BJ (cell line): ENCODE measurements around the gene PFKL. TPM values are rescaled to one million over a fixed set of nuclear protein-coding genes. Genes with fewer than 3 reads are reported as not detected.

Source experiments
- CTCF ChIA-PET: fragments of 350-600 bp; formaldehyde crosslinking; extraction: SDS; loops from one replicate; lab custom pipeline; 2021; ENCODE audit warnings: antibody characterized with exemption, inconsistent platforms; lab: Yijun Ruan, JAX
- POLR2A ChIA-PET: fragments of 300-600 bp; sonication (Branson Sonifier 250); formaldehyde crosslinking; extraction: SDS; loops from one replicate; lab custom pipeline; 2021; ENCODE audit warnings: antibody characterized with exemption; lab: Charles Lee
- DNase-seq: peaks from one replicate; pipeline ENCODE4 v3.0.0-alpha.2; 2011; ENCODE audit warnings: low read depth
- H3K27me3 ChIP-seq: 2 replicates; pipeline ENCODE4 v1.6.0; 2011; ENCODE audit warnings: low read length; ENCODE audit not compliant: control insufficient read depth, insufficient read depth
- H3K36me3 ChIP-seq: 2 replicates; pipeline ENCODE4 v1.5.1; 2011; ENCODE audit warnings: low read length; ENCODE audit not compliant: control insufficient read depth, insufficient read depth
- H3K4me3 ChIP-seq: 2 replicates; pipeline ENCODE4 v1.5.1; 2011; ENCODE audit warnings: low read depth, mild to moderate bottlenecking, control low read depth, low read length
- polyA plus RNA-seq: library from polyadenylated mRNA; depleted of rRNA; stranded (reverse); fragments of >200 nt; gene quantifications from 2 replicates; pipeline ENCODE4 v1.2.3, GENCODE V29; 2011
- TF ChIP-seq, protein P1 (sequence below): IDR thresholded peaks from 2 replicates; pipeline ENCODE4 v1.5.1; 2011; ENCODE audit warnings: low read depth, mild to moderate bottlenecking, control low read depth, inconsistent platforms, low read length, moderate library complexity; ENCODE audit not compliant: insufficient read depth

PFKL gene
- polyA plus RNA-seq, 1 experiment: 152 TPM

DNA sequence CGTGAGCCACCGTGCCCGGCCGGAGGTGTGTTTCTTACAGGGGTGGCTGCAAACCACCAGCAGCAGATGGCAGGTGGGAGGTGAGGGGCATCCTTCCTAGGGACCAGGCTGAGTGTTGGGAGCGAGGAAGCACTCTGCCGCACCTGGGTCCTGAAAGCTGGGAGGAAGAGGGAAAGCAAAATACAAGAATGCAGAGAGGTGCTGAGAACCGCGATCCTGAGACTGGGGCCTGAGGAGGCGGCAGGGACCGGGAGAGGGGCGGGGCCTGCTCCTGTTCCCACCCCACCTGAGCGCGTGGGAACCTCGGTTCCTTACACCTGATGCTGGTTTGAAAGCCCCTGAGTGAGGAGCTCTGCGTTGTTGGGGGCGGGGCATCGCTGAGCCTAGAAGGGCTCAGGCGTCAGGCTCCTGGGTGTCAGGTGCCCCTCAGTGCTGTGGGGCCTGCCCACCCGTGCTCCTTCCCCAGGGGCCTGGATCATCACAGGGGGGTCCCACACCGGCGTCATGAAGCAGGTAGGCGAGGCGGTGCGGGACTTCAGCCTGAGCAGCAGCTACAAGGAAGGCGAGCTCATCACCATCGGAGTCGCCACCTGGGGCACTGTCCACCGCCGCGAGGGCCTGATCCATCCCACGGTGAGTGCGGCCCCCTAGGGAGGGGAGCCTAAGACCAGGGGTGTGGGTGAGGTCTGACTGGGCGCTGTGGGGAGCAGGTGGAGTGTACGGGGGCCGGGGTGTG, 69.0 kb downstream of the PFKL start:
- CTCF ChIA-PET: no interaction called here
- POLR2A ChIA-PET: no interaction called here
- TF ChIP-seq, protein P1, sequence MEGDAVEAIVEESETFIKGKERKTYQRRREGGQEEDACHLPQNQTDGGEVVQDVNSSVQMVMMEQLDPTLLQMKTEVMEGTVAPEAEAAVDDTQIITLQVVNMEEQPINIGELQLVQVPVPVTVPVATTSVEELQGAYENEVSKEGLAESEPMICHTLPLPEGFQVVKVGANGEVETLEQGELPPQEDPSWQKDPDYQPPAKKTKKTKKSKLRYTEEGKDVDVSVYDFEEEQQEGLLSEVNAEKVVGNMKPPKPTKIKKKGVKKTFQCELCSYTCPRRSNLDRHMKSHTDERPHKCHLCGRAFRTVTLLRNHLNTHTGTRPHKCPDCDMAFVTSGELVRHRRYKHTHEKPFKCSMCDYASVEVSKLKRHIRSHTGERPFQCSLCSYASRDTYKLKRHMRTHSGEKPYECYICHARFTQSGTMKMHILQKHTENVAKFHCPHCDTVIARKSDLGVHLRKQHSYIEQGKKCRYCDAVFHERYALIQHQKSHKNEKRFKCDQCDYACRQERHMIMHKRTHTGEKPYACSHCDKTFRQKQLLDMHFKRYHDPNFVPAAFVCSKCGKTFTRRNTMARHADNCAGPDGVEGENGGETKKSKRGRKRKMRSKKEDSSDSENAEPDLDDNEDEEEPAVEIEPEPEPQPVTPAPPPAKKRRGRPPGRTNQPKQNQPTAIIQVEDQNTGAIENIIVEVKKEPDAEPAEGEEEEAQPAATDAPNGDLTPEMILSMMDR: no peak
- no peak for DNase-seq
- no peaks in the 10 kb centered on the region for H3K36me3 ChIP-seq
- no peak overlapping the region for H3K4me3 ChIP-seq
- H3K27me3 ChIP-seq: no peaks in the 10 kb centered on the region

DNA sequence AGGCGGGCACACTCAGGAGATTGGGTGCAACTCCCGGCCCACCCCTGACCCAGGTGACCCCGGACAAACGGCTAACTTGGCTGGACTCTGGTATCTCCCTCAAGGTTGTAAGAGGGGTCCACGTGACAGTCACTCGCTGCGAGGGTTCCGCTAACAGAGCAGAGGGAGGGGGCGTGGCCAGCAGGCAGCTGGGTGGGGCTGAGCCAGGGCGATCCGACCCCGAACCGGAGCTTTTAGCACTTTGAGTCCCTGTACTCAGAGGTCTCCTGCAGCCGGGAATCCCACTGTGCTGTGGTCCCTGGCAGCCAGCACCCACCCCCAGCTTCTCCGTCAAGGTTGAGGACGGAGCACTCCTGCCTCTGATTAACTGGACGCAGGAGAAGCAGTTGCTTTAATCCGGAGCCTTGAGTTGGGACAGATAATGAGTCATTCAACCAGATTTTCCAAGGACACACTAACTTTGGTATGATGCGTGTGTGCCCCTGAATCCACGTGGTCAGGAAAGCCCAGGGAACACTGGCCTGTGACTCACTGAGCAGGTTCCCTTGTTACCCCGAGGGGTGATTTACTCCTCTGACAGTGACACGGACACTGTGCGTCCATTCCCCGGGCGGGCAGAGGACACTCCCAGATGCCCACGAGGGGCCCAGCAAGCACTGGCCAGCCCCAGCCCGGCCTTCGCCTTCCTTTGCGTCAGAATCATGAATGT, 70.3 kb downstream of the PFKL start:
- ChIA-PET CTCF (no interaction called here), POLR2A (no interaction called here)
- TF ChIP-seq, protein P1: no peak
- peak; percentile 13 for DNase-seq
- Histone ChIP-seq H3K4me3 (no peak overlapping the region), H3K36me3 (no peaks in the 10 kb centered on the region), H3K27me3 (no peaks in the 10 kb centered on the region)

DNA sequence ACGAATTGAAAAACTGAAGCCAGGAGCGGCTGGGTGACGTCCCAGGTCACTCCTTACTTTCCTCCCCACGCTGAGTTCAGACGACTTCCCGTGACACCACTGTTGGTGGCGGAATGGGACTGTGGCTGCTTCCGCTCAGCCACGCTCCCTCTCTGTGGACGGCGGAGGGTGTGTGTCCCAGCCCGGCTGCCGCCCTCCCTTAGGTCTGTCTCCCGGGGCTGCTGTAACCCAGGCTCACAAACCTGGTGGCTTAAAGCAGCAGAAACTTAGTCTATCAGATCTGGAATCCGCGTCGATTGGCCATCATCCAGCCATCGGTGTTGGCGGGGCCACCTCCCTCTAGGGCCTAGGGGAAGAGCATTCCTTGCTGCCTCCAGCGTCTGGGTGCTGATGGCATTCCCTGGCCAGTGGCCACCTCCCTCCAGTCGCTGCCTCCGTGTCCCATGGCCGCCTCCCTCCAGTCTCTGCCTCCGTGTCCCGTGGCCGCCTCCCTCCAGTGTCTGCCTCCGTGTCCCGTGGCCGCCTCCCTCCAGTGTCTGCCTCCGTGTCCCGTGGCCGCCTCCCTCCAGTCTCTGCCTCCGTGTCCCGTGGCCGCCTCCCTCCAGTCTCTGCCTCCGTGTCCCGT, 71.0 kb downstream of the PFKL start:
- POLR2A ChIA-PET: no interaction called here
- no peak overlapping the region for H3K4me3 ChIP-seq
- TF ChIP-seq, protein P1: no peak
- DNase-seq: no peak
- H3K27me3 ChIP-seq: no peaks in the 10 kb centered on the region
- CTCF ChIA-PET: no interaction called here
- H3K36me3 ChIP-seq: no peaks in the 10 kb centered on the region

DNA sequence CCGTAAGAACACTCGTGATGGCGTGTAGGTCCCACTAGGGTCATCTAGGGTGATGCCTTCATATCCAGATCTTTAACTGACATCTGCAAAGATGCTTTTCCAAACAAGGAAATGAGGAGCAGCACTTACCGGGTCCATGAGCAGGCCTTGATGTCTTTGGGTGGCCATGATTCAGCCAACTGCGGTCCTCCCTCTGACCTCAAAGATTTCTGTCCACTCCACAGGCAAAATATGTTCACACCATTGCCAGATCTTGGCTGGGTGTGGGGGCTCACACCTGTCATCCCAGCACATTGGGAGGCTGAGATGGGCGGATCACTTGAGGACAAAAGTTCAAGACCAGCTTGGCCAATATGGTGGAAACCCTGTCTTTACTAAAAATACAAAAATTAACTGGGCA, 71.7 kb downstream of the PFKL start:
- H3K36me3 ChIP-seq: no peaks in the 10 kb centered on the region
- H3K4me3 ChIP-seq: no peak overlapping the region
- H3K27me3 ChIP-seq: no peaks in the 10 kb centered on the region
- TF ChIP-seq, protein P1: no peak
- POLR2A ChIA-PET: no interaction called here
- CTCF ChIA-PET: interaction anchor here (1.2 kb wide), 1 partner anchor 13 kb away, joined by 3 read pairs; no protein-coding TSS in a partner anchor
- no peak for DNase-seq

DNA sequence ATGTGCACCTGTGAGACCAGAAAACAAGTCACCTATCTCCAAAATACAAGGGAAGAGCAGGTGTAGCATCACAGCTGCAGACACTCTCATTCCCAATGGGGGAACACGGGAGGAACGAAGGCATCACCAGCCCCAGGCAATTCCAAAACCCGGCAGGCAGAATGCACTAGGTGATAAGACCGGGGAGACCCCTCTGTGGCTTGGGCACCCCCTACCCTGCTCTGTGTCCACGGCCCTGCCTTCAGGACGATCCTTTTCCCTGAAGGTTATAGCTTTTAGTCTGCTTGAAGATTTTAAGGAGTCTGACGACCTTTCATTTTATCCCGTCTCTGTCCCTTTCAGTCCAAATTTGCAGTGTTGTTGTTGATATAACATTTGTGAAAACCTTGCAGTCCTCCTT, 72.8 kb downstream of the PFKL start:
- TF ChIP-seq, protein P1: no peak
- POLR2A ChIA-PET: no interaction called here

More for the DNA sequence above, 72.8 kb downstream of the PFKL start:
- Histone ChIP-seq H3K4me3 (no peak overlapping the region), H3K36me3 (no peaks in the 10 kb centered on the region), H3K27me3 (no peaks in the 10 kb centered on the region)
- CTCF ChIA-PET: interaction anchor here (1.2 kb wide), 1 partner anchor 14 kb away, joined by 3 read pairs; no protein-coding TSS in a partner anchor
- no peak for DNase-seq
